T47D (cell line): ENCODE data around the gene HMG20B.
"Not testable (repeated sequence)": the region's sequence is repeated elsewhere in the genome, so short reads cannot be mapped to it uniquely, and the experiment has no call there.

ENCODE experiments used
- DNase-seq, 2 experiments: peaks; one replicate each; pipeline versions ENCODE4 v3.0.0 to v3.0.0-alpha.2; 2011 to 2012; ENCODE audit warnings: low read depth in 1 of 2, low spot score in 1 of 2
- JUND ChIP-seq: IDR thresholded peaks from 2 replicates; pipeline ENCODE4 v1.6.1; 2012; ENCODE audit warnings: low read depth
- in situ Hi-C: cut with HindIII; loops from 2 replicates; pipeline ENCODE4 v1.10.0; 2016; ENCODE audit warnings: low sequenced_read_pairs, low pct_unique_long_range_greater_than_20kb

Gene HMG20B

DNA sequence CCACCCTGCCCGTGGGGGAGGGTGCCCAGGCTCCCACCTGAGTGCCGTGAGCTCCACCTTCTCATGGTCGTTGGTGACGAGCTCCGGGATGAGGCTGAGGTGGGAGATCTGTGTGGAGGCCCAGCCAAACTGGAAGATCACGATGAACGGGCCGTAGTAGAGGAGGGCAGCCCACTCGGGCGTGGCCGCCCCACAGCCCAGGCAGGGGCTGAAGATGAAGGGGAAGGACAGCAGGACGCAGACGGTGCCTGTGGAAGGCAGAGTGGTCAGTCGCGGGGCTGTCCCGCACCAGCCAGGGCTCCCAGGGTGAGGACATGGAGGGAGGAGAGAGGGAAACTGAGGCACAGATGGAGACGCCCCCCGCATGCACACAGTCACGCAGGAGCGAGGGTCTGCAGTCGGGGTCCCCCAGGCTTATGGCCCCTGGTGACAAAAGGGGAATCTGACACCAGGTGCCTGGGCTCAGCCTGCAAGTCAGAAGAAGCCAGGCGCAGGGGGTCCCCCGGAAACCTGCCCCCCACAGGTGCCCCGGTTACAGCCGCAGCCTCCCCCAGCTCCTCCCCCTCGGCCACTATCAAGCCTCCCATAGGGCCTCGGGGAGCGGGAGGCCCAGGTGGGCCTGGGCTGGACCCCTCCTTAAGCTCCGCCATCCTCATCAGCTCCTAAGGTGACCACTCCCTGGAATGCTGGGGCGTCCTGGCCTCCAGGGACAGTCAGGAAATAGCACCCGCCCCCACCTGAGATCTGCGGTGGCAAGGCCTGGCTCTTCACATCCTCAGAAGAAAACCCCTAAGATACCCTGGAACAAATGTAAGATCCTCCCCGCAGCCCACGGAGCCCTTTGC lies 21.6 kb upstream of the HMG20B start:
- in situ Hi-C loops: no loop called here

GRCh38 chr19:3551792-3552095 lies 21.0 kb upstream of the HMG20B start:
- TF ChIP-seq JUND: no peak
- in situ Hi-C loops: no loop called here
- no peak for DNase-seq

More for the DNA sequence above, 21.6 kb upstream of the HMG20B start:
- TF ChIP-seq JUND: no peak
- DNase-seq: no peak

DNA sequence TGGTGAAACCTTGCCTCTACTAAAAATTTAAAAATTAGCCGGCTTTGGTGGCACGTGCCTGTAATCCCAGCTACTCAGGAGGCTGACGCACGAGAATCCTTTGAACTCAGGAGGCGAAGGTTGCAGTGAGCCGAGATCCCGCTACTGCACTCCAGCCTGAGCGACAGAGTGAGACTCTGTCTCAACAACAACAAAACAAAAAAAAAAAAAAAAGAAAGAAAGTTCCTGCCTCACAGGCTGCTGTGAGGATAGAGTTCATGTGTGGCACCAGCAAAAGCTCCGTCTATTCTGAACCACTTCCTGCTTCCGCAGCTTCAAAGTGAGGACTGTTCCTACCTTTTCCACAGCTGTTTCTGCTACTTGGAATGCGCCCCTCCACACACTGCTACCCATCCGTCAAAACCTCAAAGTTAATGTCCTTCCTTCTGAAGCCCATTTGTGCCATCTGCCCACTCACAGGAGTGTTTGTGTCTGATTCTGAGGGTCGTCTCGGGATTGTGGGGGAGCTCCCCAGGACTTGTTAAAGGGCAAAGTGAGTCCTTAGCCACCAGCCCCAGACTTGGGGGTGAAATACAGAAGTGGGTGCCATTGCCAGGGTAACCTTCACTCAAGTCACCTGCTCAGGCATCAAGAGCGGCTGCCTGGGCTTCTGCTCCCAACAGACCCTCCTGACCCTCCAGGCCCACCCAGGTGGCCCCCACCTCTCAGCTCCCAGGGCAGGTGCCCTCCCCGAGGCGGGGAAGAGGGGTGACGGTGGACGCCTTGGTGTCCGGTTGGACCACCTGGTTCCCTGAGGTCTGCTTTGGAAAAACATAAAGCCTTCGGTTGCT lies 18.3 kb upstream of the HMG20B start:
- in situ Hi-C loops: no loop called here
- DNase-seq: no peak
- TF ChIP-seq JUND: no peak

GRCh38 chr19:3555653-3556422 lies 16.9 kb upstream of the HMG20B start:
- TF ChIP-seq JUND: no peak
- DNase-seq: no peak
- in situ Hi-C loops: no loop called here

DNA sequence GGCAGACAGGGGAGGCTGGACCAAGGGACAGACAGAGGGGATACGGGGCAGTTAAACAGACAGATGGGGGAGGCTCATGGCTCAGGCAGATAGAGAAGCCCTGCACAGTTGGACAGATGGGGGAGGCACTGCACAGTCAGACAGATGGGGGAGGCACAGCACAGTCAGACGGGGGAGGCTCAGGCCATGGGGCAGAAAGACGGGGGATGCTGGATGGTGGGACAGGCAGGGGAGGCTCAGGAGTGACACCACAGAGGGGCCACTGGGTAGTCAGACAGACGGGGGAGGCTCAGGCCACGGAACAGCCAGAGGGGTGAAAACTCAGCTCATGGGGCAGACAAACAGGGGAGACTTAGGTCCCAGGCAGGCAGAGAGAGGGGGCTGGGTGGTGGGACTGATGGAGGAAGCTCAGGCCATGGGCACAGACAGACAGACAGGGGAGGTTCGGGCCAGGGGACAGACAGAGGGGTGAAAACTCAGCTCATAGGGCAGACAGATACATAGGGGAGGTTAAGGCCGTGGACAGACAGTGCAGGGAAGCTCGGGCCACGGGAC lies 16.2 kb upstream of the HMG20B start:
- DNase-seq: no peak
- in situ Hi-C loops: no loop called here
- no peak for TF ChIP-seq JUND

DNA sequence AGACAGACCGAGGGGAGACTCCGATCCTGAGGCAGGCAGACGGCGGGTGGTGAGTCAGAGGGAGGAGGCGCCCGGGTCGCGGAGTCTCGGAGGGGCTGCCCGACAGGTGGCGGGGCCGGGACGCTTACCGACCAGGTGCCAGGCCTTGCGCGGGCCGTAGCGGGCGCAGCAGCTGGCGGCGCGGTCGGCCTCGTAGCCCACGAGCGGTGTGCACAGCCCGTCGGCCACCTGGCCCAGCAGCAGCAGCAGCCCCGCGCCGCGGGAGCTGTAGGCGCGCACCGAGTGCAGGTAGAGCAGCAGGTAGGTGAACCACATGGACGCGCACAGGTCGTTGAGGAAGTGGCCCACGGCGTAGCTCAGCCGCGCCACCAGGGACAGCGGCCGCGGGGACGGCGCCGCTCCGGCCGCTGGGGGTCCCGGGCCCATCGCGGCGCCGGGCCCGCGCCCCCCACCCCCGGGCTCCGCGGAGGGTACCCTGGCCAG lies 15.7 kb upstream of the HMG20B start:
- DNase-seq: peak; percentile 42 to 45
- no peak for TF ChIP-seq JUND
- in situ Hi-C loops: no loop called here

DNA sequence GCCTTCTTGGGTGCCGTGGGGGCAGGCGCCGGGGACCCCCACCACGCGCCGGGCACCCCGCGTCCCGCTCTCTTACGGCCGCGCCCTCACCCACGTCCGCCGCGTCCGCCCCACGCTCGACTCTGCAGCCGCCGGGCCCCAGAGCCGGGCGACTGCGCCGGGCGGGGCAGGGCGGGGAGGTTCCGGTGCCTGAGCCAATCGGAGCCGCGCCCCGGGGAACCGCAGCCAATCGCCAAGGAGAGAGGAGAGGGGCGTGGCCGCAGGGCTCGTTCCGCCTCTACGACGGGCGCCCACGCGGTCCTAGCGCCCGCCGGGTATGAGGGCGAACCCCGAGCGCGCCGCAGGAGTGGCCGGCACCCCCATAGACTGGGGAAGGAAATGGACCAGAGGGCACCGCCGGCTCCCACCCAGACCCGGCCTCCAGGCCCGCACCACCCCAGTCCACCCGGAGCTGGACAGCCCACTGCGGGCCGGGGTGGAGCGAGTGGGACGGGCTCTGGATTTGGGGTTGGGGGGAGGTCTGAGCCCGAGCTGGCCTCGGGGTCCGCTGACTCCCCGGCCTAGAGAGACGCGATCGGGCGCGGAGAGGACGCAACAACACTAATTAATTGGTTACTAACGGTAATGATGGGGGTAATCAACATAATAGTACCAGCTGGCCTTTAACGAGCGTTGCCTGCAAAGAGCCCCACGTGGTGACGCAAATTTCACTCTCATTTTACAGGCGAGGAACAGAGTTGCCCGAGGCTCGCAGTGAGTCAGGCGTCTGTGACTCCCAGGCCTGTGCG lies 15.1 kb upstream of the HMG20B start, which contains the start of gene MFSD12:
Gene MFSD12 (minus strand): TSS at position 126 of the 788 bp plus-strand sequence. CDS start 183 bp downstream, outside the sequence.
- no peak for TF ChIP-seq JUND
- peak; percentile 92 to 96 for DNase-seq
- in situ Hi-C loops: no loop called here

- DNase-seq: no peak
- in situ Hi-C loops: no loop called here
- TF ChIP-seq JUND: no peak
Measured at GRCh38 chr19:3563709-3564524, 8.8 kb upstream of the HMG20B start.

GRCh38 chr19:3565139-3565538 lies 7.6 kb upstream of the HMG20B start:
- DNase-seq: no peak
- TF ChIP-seq JUND: no peak
- in situ Hi-C loops: no loop called here

DNA sequence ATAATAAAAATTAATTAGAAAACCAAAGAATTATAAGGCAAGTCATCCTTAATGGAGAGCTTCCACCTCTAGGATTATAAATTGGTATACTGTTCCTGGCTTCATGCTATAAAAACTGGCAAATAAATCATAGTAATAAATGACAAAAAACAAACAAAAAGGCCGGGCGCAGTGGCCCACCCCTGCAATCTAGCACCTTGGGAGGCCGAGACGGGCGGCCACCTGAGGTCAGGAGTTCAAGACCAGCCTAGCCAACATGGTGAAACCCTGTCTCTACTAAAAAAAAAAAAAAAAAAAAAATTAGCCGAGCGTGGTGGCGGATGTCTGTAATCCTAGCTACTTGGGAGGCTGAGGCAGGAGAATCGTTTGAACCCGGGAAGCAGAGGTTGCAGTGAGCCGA lies 2.7 kb upstream of the HMG20B start:
- in situ Hi-C loops, DNase-seq: not testable (repeated sequence)

DNA sequence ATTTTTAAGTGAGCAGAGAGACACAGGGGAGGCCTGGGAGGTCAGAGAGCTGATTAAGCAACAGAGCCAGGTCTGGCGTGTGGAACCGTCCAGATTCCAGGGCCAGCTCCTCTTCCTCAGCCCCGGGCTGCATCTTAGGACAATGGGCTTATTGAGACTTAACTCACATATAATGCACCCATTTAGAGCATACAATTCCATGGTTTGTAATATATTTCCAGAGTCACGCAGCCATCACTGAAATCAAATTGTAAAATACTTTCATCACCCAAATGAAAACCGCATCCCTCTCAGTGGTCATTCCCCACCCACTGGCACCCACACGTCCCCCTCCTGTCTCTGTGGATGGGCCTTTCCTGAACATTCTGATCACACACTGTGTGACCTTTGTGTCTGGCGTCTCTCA lies 2.1 kb upstream of the HMG20B start:
- in situ Hi-C loops: no loop called here
- no peak for TF ChIP-seq JUND
- no peak for DNase-seq
